ENCODE measurements around the gene BECN2.

Gene BECN2, protein sequence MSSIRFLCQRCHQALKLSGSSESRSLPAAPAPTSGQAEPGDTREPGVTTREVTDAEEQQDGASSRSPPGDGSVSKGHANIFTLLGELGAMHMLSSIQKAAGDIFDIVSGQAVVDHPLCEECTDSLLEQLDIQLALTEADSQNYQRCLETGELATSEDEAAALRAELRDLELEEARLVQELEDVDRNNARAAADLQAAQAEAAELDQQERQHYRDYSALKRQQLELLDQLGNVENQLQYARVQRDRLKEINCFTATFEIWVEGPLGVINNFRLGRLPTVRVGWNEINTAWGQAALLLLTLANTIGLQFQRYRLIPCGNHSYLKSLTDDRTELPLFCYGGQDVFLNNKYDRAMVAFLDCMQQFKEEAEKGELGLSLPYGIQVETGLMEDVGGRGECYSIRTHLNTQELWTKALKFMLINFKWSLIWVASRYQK

DNA sequence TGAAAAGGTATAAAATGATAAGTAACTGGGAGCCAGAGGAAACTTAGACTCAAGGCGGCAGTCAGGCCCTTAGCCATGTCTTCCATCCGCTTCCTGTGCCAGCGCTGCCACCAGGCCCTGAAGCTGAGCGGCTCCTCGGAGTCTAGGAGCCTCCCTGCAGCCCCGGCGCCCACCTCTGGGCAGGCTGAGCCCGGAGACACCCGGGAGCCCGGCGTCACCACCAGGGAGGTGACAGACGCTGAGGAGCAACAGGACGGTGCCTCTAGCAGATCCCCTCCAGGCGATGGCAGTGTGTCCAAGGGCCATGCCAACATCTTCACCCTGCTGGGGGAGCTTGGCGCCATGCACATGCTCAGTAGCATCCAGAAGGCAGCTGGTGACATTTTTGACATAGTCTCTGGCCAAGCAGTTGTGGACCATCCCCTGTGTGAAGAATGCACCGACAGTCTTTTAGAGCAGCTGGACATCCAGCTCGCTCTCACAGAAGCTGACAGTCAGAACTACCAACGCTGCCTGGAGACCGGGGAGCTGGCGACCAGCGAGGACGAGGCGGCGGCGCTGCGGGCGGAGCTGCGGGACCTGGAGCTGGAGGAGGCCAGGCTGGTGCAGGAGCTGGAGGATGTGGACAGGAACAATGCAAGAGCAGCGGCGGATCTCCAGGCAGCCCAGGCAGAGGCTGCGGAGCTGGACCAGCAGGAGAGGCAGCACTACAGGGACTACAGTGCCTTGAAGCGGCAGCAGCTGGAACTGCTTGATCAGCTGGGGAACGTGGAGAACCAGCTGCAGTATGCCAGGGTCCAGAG, at the start of gene BECN2:
Gene BECN2, plus strand, starts transcription at position 76 of the 803 bp plus-strand sequence. Its CDS starts 0 bp downstream, at position 76.
- no peak for DNase-seq

DNA sequence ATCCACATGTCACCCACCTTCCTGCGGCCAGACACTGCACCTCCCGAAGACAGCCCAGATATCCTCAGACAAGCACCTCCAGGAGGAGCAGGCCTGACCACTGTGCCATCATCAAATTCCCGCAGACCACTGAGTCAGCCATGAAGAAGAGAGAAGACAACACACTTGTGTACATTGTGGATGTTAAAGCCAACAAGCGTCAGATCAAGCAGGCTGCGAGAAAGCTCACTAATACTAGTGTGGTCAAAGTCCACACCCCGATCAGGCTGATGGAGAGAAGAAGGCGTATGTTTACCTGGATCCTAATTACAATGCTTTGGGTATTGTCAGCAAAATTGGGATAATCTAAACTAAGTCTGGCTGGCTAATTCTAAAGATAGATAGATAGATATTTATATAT, 41.4 kb upstream of the BECN2 start:
- no peak for DNase-seq

DNA sequence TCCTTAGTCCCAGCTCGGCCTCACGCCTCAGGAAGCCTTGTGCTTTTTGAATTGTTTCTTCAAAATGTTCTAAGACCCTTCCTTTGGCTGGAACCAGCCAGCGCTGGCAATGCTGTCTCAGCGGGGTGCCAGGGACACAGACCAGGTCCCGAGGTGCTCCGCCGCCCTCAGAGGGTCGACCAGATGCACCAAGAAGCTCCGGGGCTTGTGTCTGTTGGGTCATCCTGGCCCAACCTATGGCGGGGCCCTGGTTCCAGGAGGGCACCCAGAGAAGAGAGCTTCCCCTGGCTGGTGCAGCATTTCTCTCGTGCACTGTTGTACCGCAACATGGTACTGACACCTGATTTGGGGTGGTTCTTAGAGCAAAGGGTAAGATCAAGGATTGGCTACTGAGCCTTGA, 40.1 kb upstream of the BECN2 start:
- DNase-seq: no peak

DNA sequence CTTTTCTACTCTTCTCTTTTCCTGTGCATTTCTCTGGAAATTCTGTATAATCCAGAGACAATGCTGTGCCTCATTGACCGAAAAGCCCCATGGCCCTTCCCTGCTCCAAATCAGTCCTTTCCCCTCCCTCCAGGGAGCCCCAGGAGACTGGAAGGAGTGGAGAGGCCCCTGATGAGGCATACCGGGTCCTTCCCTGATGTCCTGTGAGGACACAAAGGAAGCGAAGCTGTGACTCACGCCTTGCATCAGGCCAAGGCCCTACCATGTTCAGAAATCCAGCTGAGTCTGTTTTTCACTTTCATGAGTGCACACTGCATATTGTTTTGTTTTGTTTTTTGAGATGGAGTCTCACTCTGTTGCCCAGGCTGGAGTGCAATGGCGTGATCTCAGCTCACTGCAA, 38.7 kb upstream of the BECN2 start:
- DNase-seq: peak; percentile 87 to 89 (median 88)

DNA sequence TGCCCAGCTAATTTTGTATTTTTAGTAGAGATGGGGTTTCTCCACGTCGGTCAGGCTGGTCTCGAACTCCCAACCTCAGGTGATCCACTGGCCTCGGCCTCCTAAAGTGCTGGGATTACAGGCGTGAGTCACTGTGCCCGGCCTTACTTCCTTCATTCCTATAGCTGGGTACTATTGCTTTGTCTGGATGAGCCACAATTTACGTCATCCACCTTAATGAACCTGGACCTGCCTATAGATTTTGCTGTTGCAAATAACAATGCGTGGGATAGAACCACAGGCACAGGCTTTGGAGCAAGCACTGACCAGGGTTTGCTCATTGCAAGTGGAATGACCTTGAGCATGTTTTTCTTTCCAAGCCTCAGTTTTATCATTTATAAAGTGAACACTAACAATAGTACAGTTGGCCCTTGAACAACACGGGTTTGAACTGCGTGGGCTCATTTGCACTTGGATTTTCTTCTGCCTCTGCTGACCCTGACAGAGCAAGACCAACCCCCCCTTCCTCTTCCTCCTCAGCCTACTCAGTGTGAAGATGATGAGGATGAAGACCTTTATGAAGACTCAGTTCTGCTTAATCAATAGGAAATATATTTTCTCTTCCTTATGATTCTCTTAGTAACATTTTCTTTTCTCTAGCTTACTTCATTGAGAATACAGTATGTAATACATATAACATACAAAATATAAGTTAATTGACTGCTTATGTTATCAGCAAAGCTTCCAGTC, 33.3 kb upstream of the BECN2 start:
- DNase-seq: no peak

DNA sequence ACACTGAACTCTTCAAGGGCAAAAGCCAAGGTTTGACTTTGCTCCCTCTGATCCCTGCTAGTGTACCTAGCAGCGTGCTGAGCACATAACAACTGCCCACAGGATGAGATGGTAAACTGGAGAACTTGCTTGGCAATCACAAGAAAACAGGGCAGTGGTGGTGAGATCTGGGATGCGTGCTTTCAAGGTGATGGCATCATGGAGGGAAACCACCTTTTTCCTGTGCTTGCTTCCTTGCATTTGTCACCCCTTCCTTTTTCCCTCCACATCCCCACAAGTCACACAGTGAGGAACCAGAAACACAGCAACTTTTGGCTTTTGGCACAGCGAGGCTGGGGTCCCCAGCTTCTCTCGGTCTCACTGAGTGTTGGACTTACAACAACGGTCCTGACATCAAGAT, 31.4 kb upstream of the BECN2 start:
- DNase-seq: peak in 2 of 3 donors; percentile 37 to 40

DNA sequence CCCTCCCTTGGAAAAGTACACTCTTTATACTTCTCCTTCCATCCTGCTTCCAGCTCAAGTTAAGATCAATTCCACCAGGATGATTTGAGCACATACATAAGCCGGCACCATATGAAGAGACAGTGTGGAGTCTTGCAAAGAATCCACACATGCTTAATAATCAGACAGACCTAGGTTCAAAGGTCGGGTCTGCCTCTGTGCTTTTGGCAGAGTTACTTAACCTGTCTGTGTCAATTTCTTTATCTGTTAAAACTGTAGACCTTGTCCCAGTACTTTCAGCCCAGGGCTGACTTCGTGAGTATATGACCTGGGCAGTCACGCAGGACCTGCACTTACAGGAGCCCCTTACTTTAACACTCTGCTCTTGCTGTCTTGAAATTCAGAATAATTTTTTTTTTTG, 30.2 kb upstream of the BECN2 start:
- DNase-seq: no peak

DNA sequence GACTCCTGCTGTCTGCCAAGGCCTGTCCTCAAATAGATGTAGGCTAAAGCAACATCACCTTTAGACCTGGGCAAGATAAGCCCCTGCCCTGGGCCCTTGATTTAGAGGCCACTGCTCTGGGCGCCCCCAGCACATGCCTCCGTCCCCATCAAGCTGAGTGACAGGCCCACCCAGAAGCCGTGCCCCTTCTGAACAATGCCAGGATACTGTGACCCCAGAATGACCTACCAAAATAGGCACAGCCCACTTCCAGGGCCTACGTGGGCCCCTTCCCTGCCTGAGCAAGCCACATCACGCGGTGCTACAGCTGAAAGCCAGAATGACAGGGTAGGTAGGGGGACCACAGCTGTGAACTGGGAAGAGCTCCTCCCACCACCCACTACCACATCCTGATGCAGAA, 24.7 kb upstream of the BECN2 start:
- DNase-seq: no peak

DNA sequence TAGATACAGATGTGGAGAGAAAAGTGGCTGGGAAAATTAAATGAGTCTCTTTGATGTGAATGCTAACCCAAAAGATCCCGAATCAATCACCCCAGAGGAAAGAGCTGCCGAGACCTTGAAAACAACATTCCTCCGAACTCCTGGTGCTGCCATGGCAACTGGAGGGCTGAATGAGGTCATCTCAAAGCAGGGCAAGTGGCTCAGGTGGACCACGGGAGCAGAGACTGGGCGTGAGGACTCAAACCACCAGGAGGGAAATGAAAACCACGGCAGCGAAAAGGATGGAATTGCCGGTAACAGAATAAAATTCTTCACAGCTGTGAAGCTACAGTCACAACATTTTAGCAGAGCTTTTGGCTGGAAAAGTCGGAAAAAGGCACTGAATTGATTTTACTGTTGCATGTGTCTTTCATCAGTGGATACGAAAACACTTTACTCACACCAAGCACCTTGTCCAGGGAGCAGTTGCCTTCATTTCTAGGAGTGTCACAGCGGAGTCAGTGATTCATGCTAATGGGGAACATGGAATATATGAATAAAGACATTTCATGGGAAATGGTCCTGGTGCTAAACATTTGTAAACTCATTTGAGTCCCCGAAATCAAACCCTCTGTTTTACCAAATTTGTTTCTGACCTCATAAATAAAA, 23.2 kb upstream of the BECN2 start:
- no peak for DNase-seq

DNA sequence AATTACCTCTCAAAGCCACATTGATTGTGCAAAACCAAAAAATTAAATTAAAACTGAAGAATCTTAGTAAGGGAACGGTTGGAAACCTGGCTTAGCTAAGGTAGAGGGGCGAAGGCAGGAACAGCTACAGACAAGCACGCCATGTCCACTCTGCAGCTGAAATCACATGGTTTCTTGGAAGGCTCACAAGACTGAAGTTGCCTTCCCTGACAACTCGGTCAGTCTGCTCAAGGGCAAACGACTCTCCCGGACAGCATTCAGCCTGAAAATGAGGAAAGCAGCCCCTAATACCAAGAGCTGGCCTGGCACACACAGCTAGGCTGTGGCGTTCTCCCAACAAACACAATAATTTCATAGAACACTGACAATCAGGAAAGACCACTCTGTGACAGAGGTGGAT, 22.7 kb upstream of the BECN2 start:
- DNase-seq: no peak

DNA sequence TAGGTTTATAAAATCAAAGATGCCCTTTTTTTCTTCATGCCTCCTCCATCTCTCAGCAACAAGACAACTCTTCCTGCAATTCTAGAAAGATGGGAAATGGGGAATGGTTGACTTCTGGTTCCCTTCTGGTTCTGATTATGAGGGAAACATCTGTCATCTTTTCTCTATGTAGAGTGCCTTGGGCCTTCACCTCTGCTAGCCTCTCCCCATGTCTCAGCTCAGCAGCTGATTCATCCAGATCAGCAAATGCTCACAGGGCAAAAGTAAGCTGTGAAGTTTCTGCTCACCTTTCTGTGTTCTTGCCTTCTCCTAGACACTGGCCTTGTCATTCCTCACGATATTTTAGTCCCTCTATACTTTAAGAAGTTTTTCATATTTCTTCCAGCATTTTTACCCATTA, 17.8 kb upstream of the BECN2 start:
- DNase-seq: no peak

DNA sequence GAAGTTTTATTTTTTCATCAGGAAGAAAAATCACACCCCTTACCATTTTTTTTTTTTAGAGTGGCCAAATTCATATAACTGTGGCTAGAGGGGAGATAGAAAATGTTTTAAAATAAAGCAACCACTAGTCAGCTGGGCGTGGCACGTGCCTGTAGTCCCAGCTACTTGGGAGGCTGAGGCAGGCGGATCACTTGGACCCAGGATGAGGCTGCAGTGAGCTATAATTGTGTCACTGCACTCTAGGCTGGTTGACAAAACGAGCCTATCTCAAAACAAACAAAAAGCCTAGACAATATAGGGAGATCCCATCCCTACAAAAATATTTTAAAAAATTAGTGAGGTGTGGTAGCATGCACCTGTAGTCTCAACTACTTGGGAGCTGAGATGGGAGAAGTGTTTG, 14.8 kb upstream of the BECN2 start:
- DNase-seq: no peak

DNA sequence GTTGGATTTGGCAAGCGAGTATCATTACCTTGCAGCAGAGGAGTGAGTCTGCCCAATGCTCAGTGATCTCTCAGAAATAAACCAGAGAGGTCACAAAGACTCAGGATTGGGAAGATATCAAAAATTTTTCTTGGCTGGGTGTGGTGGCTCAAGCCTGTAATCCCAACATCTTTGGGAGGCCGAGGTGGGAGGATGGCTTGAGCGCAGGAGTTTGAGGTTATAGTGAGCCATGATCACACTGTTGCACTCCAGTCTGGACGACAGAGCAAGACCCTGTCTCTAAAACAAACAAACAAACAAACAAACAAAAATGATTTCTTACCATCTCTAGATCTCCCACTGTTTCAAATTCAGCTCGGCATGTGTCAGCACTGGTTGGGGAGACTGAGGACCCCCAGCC, 13.3 kb upstream of the BECN2 start:
- no peak for DNase-seq

DNA sequence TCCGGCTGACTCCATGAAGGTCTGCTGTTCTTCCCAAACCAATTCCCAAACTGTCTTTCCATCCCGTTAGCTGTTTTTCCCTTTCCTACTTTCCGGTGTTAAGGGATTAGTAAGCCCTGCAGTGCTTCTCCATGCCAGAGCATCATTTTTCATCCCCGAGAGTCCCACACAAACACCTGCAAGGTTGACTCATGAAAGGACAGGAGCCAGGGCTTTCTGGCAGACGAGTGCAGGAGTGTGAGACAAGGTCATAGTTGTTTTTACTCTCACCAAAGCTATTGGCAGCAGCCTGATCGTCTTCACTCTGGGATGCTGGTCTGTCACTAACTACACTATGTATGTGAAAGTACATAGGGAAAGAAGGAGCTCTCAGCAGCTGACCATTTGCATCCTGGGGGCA, 10.2 kb upstream of the BECN2 start:
- DNase-seq: no peak

DNA sequence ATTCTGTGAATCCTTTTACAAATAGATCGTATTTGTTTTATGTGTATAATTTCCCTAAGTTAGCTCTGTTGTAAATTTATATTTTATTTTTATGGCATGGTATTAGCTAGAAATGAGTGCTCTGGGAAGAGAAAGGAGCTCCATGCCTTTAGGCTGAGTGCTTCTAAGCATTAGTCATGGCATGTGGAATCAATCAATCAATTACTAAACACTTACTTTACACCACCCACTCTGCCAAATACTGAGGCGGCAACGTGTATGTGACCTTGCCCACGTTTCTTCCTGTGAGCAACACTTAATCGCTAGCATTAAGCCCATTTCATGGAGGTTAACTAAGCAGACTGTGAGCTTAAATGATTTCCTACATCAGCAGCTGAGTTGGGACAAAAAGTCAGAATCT, 7.2 kb upstream of the BECN2 start:
- no peak for DNase-seq

DNA sequence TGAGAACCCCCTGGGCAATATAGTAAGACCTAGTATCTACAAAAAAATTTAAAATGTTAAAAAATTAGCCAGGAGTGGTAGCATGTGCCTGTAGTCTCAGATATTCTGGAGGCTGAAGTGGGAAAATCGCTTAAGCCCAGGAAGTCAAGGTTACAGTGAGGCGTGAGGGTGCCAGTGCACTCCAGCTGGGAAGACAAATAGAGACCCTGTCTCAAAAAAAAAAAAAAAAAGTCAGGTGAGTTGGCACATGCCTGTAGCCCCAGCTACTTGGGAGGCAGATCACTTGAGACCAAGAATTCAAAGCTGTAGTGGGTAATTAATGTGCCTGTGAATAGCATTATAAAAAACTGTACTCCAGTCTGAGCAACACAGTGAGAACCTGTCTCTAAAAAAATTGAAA, 4.6 kb downstream of the BECN2 start:
- DNase-seq: no peak

DNA sequence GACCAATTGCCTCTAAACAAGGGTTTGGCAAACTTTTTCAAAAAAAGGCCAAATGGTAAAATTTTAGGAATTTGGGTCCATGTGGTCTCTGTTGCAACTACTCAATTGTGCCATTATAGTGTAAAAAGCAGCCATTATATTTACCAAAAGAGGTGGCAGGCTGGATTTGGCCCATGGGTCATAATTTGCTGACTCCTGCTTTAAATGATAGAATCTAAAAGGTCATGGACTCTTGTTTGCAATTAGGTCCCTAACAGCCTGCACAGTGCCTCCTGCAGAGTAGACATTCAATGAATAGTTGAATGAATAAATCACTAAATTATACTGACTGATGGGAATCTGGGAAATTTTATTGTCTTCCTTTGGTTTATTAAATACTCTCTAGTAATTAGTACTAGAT, 6.2 kb downstream of the BECN2 start:
- peak in 1 of 3 donors; percentile 27 for DNase-seq

DNA sequence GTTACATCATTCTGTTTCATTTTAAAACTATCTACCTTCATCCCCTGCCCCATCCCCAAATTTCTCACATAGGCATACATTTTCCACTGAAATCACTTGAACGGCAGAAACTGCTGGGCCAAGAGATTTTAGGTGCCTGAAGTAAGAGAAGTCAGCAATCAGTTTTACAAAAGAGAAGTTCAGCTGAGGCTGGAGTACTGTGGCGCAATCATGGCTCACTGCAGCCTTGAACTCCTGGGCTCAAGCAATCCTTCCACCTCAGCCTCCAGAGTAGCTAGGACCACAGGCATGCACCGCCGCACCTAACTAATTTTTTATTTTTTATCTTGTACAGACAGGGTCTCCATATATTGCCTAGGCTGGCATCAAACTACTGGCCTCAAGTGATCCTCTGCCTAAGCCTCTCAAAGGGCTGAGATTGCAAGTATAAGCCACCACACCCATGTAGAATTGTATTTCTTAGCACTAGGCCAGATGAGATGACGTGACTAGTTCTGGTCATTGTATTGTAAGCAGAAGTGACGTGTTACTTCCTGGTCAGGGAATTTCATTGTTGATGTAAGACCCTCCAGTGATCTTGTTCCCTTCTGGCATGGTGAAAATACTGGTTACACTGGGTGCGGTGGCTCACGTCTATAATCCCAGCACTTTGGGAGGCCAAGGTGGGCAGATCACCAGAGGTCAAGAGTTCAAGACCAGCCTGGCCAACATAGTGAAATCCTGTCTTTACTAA, 7.1 kb downstream of the BECN2 start:
- DNase-seq: peak; percentile 75 to 92 (median 91)

DNA sequence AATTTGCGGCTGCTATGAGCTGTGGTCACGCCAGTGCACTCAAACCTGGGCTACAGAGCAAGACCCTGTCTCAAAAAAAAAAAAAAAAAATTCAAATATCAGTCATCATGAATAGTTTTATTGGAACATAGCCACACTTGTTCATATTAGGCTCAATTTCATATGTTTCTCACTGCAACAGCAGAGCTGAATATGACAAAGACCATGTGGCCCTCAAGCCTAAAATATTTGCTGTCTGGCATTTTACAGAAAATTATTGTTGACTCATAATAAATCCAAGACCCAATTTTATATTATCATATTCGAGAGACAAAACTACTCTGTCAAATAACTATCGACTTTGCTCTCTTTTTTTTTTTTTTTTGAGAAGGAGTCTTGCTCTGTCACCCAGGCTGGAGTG, 11.0 kb downstream of the BECN2 start:
- DNase-seq: no peak

DNA sequence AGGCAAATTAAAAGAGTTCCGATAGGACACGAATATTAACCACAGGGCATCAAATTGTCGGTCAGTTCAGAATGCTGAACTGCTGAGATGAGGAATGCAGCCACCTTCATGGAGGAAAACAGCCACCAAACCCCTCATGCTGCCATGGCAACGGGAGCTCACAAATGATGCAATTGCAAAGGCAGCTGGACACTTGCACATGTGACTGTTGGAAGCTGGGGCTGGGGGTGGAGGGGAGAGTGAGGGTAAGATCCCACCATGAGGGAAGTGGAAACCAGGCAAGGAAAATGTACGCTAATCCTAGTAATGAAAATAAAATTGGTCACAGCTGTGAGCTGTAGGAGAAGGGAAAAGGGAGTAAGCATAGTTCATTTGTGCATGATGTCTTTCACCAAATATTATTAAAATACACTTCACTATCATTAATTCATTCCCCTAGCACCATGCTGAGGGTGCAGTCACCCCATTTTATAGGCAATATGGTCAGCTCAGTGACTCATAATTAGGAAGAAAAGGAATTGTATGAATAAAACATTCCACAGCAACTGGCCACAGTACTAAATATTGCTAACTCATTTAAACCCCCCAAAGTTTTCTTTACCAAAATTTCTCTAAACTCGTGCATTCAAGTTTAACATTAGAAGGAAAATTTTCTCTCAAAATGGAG, 15.3 kb downstream of the BECN2 start:
- no peak for DNase-seq

DNA sequence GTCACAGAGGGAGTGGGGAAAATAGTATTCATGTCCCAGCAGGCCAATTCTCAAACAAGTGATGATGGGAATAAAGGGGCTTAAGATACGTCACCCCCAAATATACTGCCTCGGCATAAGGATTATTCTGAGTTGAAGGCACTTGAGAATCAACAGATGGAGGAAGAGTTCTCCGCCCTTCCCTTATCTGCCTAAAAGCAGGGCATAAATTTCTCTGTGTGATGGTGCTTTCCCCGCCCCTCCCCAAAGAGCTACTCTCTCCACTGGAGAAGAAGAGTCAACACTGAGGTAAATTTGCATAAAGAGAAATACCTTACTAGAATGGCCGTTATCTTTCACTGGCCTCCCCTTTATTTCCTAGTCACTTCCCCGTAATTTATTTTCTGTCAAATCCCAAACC, 18.7 kb downstream of the BECN2 start:
- no peak for DNase-seq

DNA sequence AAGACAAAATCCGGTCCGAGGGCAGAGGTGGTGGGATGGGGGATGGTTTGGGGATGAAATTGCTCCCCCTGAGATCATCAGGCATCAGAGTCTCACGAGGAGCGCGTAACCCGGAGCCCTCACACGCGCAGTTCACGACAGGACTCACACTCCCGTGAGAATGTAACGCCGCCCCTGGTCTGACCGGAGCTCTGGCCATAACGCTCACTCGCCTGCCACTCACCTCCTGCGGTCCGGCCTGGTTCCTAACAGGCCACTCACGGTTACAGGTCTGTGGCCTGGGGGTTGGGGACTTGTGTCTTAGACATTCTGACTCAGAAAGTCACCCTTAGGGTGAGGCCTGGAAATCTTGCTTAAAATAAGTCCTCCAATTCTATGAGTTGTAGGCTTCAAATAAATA, 21.5 kb downstream of the BECN2 start:
- no peak for DNase-seq

Measured in suppressor macrophage treated with lipopolysaccharide for 1 hour (primary cell).